ENCODE data around the gene TMEM174.

The TMEM174 gene

DNA sequence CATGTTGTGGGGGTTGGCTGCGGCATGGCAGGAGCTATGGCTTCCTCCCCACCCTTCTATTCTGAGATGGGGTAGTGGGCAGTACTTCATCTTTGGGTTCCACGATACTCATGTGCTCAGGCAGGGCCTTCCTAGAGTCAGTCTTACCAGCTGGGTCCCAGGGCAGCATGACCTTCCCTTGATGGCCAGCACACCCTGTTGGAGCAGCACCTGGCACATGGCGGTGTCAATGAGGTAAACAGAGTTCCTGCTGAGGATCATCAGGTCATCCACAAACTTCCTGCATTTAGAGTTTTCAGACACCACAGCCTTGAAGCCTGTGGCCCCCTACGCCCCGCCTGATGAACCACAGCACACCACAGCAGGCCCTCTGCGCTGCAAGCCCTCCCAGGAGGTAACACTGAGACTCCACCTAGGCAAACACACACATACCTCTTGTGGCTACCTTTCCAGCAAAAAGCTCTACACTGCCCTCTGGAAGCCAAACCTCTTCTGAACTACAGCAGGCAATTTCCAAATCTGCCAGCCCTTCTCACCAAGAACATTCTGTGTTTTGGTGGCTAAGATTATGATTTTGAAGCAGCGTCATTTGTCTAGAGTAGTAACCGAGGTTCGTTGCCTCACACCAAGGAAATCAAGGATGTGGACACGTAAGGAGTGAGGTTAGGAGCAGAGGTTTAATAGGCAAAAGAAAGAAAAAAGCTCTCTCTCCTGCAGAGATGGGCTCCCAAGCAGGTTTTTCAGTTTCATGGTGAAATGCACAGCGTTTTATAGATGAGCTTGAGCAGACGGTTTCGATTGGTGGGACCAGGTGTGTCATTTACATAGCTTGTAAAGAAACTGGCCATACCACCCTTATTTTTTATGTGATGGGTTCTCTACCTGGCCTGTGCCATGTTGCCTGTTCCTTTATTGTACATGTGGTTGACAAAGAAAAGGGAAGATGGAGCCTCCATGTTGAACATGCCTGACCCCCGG lies 20.3 kb upstream of the TMEM174 start:
- no peak overlapping the region for H3K4me3 ChIP-seq (ENCODE audit: low read depth, low read length)
- TF ChIP-seq, protein P1, sequence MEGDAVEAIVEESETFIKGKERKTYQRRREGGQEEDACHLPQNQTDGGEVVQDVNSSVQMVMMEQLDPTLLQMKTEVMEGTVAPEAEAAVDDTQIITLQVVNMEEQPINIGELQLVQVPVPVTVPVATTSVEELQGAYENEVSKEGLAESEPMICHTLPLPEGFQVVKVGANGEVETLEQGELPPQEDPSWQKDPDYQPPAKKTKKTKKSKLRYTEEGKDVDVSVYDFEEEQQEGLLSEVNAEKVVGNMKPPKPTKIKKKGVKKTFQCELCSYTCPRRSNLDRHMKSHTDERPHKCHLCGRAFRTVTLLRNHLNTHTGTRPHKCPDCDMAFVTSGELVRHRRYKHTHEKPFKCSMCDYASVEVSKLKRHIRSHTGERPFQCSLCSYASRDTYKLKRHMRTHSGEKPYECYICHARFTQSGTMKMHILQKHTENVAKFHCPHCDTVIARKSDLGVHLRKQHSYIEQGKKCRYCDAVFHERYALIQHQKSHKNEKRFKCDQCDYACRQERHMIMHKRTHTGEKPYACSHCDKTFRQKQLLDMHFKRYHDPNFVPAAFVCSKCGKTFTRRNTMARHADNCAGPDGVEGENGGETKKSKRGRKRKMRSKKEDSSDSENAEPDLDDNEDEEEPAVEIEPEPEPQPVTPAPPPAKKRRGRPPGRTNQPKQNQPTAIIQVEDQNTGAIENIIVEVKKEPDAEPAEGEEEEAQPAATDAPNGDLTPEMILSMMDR (IDR thresholded peaks at IDR 0.05; ENCODE audit: borderline replicate concordance, insufficient read depth, low read depth, low read length), result no peak

DNA sequence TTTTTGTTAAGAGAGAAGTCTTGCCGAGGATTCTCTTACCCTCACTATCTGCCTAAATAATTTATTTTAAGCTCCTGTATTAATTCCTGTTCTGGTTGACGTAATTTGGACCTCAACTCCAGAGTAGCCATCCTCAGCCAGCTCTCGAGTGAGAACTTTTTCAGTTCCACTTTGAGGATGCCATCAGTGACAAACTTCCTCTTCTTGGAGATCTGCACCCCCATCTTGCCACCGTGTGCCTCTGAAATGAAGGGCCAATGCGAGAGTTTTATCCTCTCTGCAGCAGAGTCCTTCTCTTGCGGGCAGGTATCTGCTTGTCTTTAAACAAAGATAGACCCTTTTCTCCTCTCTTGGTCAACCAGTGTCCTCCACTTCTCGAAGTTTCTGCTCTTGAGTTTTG lies 19.5 kb upstream of the TMEM174 start:
- no peak overlapping the region for H3K4me3 ChIP-seq (ENCODE audit: low read depth, low read length)

DNA sequence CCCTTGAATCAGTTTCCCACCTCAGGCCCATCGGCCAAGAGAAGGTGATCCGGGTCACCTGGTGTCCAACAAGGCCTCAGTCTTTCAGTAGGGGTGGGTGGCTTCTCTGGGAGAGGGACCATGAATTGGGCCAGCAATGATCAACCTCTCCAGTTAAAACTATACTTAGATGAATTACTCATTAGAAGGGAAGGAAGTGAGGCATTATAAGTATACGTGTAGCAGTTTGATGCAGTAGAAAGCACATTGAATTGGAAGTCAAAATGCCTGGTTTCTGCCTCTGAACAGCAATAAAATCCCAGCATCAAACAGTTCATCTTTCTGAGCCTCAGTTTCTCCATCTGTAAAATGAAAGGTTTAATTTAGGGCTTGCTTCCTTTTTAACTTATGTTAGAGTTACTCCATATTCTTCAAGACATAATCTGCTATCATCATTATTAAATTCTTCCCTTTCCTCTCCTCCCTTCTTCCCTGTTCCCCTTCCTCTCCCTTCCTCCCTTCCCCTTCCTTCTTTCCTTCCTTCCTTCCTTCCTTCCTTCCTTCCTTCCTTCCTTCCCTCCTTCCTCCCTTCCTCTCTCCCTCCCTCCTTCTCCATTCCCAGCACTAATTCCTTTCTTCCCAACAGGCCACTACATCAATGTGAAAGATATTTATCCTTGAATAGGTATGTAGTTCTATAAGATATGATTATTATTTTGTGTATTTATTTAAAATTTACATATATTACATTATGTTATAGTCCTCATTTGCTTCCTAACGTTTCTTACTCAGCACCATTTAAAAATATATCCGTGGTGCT lies 18.6 kb upstream of the TMEM174 start:
- TF ChIP-seq, protein P1 (IDR thresholded peaks at IDR 0.05; ENCODE audit: borderline replicate concordance, insufficient read depth, low read depth, low read length), result no peak
- H3K4me3 ChIP-seq (ENCODE audit: low read depth, low read length), result no peak overlapping the region

More for the DNA sequence above, 19.5 kb upstream of the TMEM174 start:
- TF ChIP-seq, protein P1 (IDR thresholded peaks at IDR 0.05; ENCODE audit: borderline replicate concordance, insufficient read depth, low read depth, low read length), result no peak

DNA sequence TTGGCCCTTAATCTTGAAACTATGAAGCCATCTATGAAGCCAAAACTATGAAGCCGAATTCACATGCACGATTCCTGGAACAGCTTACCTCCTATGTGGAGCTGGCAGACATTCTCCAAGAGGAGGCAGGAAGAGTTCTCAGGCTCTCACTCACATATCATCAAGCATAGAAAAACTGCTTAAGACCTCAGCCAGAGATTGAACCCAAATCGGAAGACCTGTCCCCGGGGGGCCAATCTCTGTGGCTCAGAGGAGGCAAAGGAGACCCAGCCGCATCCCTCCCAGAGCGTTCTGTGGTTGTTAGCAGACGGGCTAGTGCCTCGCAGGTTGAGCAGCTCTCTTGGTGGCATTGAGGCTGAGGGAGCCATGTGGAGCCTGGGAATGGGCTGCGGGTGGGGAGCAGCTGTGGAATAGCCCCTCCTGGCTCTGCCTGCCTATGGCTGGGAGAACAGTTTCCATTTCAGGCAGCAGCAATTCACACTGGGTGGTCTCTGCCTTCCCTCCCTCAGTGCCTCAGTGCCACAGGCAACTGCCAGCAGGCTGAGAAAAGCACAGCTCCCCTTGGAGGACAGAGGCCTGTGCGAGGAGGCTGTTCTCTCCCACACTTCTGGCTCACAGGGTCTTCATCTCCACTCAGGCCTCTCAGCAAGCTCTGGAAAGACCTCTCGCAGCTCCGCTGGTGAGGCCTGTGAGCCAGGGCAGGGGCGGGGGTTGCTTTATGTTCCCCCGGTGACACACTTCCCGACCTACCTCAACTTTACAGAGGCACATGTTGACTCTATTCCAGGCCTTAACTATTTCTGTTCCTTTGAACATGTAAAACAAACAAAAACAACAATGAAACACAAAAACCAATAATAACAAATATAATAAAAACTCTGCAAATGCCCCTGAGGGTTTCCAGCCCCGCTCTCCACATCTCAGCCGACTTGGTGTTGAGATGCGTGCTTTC lies 17.4 kb upstream of the TMEM174 start:
- TF ChIP-seq, protein P1 (IDR thresholded peaks at IDR 0.05; ENCODE audit: borderline replicate concordance, insufficient read depth, low read depth, low read length), result no peak
- H3K4me3 ChIP-seq (ENCODE audit: low read depth, low read length), result no peak overlapping the region

DNA sequence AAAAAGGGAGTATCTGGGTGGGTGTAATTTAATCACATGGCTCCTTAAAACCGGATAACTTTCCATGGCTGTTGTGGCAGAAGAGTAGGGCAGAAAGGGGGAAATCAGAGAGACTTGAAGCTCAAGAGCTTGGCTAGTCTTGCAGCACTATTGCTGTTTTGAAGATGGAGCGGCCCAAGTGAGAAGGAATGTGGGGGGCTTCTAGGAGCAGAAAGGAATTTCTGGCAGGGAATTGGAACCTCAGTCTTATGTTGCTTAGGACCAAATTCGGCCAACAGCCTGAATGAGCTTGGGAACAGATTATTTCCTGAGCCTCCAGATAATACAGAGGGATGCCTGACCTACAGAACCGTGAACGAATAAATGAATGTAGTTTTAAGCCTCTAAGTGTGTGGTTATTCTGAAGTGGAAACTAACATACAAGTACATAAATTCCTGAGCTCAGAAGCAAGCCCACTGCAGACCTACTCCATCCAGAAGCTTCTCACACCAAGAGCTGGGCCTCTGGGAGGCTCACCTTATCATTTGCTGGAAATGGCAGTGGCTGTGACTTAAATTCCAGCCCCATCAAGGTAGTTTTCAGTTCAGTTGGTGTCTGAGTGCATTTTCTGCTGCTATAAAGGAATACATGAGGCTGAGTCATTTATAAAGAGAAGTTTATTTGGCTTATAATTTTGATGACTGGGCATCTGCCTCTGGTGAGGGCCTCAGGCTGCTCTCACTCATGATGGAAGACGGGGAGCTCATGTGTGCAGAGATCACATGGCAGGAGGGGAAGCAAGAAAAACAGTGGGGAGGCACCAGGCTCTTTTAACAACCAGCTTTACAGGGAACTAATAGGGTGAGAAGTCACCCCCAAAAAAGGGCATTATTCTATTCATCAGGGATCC lies 15.3 kb upstream of the TMEM174 start:
- TF ChIP-seq, protein P1 (IDR thresholded peaks at IDR 0.05; ENCODE audit: borderline replicate concordance, insufficient read depth, low read depth, low read length), result no peak
- no peak overlapping the region for H3K4me3 ChIP-seq (ENCODE audit: low read depth, low read length)

DNA sequence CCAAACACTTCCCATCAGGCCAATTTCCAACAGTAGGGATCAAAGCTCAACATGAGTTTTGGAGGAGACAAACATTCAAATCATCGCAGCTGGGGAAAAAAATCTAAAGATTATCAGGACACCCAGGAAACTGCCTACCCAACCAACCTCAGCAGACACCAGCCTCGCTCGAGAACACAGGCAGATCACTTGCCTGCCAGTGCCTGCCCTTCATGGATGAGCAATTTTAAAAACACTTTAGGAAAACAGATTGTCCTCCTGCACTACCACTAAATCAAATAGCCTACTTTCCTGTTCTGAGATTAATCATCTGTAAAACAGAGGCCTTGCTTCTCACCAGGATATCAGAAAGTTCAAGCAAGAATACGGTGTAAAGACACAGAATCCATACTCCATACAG lies 14.7 kb upstream of the TMEM174 start:
- TF ChIP-seq, protein P1 (IDR thresholded peaks at IDR 0.05; ENCODE audit: borderline replicate concordance, insufficient read depth, low read depth, low read length), result no peak

More for the DNA sequence above, 14.7 kb upstream of the TMEM174 start:
- H3K4me3 ChIP-seq (ENCODE audit: low read depth, low read length), result no peak overlapping the region

Data from GM12875 (cell line).